Stimulated activated CD4-positive, alpha-beta T cell treated with anti-CD3 and anti-CD28 coated beads, Interleukin-4, amount 100 ng/mL, for 24 hours (primary cell): ENCODE results near the gene EPHB4.
"Not testable (repeated sequence)": the region's sequence is repeated elsewhere in the genome, so short reads cannot be mapped to it uniquely, and the experiment has no call there.

Experiments
- DNase-seq: peaks from one replicate; pipeline ENCODE4 v3.0.0-alpha.2; 2020

EPHB4 gene

GRCh38 chr7:100783804-100784203 lies 43.5 kb downstream of the EPHB4 start:
- DNase-seq, result no peak

DNA sequence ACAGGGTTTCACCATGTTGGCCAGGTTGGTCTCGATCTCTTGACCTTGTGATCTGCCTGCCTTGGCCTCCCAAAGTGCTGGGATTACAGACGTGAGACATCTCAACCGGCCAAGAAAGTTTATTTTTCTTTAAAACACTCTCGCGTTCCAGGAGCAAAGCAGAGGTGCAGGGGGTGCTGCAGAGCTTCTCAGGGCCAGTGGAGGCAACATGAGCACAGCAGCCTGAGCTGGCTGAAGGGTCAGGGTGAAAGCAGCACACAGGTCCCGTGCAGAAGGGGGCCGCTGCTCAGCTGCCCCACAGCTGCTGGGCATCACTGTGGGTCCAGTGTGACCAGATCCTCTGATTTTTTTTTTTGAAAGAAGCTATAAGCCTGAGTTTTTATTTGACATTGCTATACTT lies 46.1 kb downstream of the EPHB4 start:
- no peak for DNase-seq

- DNase-seq, result no peak
Measured at GRCh38 chr7:100779359-100779758, 48.0 kb downstream of the EPHB4 start.

- no peak for DNase-seq
Measured at GRCh38 chr7:100778061-100778621, 49.2 kb downstream of the EPHB4 start.

DNA sequence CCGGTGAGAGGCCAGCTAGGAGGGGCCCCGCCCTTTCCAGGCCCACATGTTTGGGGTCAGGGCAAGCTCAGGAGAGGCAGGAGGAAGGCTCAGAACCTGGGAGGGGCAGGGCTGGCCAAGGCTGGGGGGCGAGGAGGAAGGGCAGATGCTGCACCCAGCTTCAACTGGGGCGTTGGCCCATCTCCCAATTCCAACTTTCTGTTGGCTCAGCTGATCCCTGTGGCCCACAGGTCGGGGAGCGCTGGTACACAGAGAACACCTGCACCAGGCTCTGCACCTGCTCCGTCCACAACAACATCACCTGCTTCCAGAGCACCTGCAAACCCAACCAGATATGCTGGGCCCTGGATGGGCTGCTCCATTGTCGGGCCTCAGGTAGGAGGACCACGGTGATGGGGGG lies 53.8 kb downstream of the EPHB4 start:
- no peak for DNase-seq

GRCh38 chr7:100768784-100769183 lies 58.5 kb downstream of the EPHB4 start:
- no peak for DNase-seq

DNA sequence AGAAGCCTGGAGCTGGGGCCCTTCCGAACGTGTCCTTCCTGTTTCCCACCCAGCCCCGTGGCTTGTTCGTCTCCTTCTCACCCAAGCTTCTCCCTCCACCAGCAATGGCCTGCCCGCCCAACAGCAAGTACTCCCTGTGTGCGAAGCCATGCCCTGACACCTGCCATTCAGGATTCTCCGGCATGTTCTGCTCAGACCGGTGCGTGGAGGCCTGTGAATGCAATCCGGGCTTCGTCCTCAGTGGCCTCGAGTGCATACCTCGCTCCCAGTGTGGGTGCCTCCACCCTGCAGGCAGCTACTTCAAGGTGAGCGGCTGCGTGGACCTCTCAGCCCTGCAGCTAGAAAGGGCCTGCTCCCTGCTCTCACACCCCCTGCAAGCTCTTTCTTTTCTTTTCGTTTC lies 62.1 kb downstream of the EPHB4 start:
- DNase-seq, result no peak

- no peak for DNase-seq
Measured at GRCh38 chr7:100764841-100765240, 62.5 kb downstream of the EPHB4 start.

DNA sequence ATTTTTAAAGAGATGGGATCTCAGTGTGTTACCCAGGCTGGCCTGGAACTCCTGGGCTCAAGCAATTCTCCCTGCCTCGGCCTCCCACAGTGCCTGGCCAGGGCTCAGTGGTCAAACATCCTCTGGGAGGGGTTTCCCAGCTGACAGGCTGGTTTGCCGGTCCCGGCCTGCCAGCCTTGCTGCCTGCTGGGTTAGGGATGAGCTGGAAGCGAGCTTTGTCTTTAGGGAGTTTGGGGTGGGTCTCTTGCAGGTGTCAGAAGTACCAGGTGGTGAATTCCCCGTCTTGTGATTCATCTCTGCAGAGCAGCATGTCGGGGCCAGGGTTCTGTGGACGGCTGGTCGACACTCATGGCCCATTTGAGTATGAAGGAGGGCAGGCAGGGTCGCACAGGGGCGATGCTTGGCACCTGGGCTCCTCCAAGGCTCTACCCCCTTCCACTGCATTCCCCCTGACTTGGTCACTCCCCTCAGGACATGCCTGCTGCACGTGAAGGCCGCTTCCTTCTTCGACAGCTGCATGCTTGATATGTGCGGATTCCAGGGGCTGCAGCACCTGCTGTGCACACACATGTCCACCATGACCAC lies 63.7 kb downstream of the EPHB4 start:
- no peak for DNase-seq

GRCh38 chr7:100762841-100763240 lies 64.5 kb downstream of the EPHB4 start:
- not testable (repeated sequence) for DNase-seq

DNA sequence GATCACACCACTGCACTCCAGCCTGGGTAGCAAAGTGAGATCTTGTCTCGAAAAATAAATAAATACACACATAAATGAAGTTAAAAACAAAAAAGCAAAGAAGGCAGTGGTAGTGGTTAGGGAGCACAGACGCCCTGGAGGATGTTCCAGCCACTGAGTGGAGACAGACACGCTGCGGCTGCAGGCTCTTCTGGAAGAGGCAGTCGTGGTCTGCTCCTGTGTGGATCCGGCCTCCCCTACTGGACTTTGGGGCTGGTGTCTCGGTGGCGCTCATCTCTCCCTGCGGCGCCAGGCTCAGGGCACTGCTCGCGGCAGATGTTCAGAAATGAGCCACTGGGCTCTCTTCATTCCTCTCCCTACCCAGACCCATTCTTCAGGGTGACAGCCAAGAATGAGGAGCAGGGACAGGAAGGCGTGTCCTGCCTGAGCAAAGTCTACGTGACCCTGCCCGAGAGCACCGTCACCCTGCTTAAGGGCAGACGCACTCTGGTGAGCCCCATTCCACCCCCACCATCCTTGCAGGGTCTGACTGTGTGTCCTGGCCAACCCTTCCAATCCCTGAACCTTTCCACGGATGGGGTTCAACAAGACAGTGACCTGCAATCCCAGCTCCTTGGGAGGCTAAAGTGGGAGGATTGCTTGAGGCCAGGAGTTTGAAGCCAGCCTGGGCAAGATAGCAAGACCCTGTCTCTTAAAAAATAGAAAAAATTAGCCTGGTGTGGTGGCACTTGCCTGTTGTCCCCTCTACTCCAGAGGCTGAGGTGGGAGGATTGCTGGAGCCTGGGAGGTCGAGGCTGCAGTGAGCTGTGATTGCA lies 67.8 kb downstream of the EPHB4 start:
- no peak for DNase-seq

DNA sequence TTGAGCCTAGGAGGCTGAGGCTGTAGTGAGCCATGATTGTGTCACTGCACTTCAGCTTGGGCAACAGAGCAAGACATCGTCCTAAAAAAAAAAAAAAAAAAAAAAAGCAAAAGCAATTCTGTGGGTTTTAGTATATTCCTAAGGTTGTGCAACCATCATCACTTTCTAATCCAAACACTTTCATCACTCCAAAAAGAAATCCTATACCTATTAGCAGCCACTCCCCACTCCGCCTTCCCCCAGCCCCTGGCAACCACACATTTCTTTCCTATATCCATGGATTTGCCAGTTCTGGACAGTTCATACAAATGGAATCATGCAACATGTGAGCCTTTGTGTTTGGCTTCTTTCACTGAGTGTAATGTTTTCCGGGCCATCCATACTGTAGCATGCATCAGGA lies 73.6 kb downstream of the EPHB4 start:
- DNase-seq, result no peak

DNA sequence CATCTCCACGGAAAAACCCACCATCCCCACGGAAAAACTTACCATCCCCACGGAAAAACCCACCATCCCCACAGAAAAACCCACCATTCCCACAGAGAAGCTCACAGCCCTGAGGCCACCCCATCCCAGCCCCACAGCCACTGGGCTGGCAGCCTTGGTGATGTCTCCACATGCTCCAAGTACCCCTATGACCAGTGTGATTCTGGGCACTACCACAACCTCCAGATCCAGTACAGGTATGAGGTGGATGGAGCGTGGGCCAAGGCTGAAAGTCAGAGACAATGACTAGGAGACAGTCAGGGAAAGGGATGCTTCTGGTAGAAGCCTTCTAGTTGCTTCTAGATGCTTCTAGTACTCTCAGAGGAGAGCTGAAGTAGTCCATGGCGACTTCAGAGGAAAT lies 74.3 kb downstream of the EPHB4 start:
- DNase-seq, result no peak
